Left ventricle myocardium superior (tissue), 1 donor: ENCODE data around the gene NTSR1. TPM values are rescaled to one million over a fixed set of nuclear protein-coding genes. Genes with fewer than 3 reads are reported as not detected.

Source experiments
- ATAC-seq: fragments of 200-7000 bp; cut with Tn5 transposase; one replicate; pipeline ENCODE4 v1.9.1; 2020; ENCODE audit warnings: mild to moderate bottlenecking, moderate library complexity
- DNase-seq: peaks from one replicate; pipeline ENCODE4 v3.0.0-alpha.2; 2020
- intact Hi-C: fragments of 100-400 bp; cut with micrococcal nuclease; formaldehyde crosslinking; loops from one replicate; pipeline ENCODE4 v1.11.0; 2022
- total RNA-seq: library from RNA; stranded (reverse); fragmentation: NEBNext Ultra II Directional; extraction: Animal tissue kit (Norgen Biotek cat#: 25700); gene quantifications from one replicate; pipeline ENCODE4 v1.2.1, GENCODE V29; 2021
- donor health status: DM: no; HTN: yes; CAD: no; lungs with severe emphysema.

The NTSR1 gene
- total RNA-seq, 1 donor from 2014 or later = not detected

- ATAC-seq (no peak), DNase-seq (no peak)
- intact Hi-C loops = no loop called here
Observed at GRCh38 chr20:62717933-62718332, 9.3 kb downstream of the NTSR1 start.

- ATAC-seq (no peak), DNase-seq (no peak)
- intact Hi-C loops = no loop called here
Observed at GRCh38 chr20:62718546-62718945, 9.9 kb downstream of the NTSR1 start.

- intact Hi-C loops = no loop called here
- DNase-seq (no peak), ATAC-seq (no peak)
Observed at GRCh38 chr20:62719250-62719935, 10.8 kb downstream of the NTSR1 start.

- intact Hi-C loops = no loop called here
- ATAC-seq = no peak
- no peak for DNase-seq
Observed at GRCh38 chr20:62721511-62722370, 13.1 kb downstream of the NTSR1 start.

GRCh38 chr20:62722627-62723026 lies 14.0 kb downstream of the NTSR1 start:
- intact Hi-C loops = no loop called here
- no peak for ATAC-seq
- no peak for DNase-seq

- no peak for ATAC-seq
- DNase-seq = peak; percentile 33
- intact Hi-C loops = no loop called here
Observed at GRCh38 chr20:62723351-62723750, 14.7 kb downstream of the NTSR1 start.

GRCh38 chr20:62723768-62724450 lies 15.3 kb downstream of the NTSR1 start:
- peak; percentile 10 for DNase-seq
- intact Hi-C loops = no loop called here

GRCh38 chr20:62724692-62725595 lies 16.3 kb downstream of the NTSR1 start:
- DNase-seq = peak; percentile 14
- intact Hi-C loops = no loop called here

More at GRCh38 chr20:62723768-62724450, 15.3 kb downstream of the NTSR1 start:
- no peak for ATAC-seq

GRCh38 chr20:62725596-62726268 lies 17.1 kb downstream of the NTSR1 start:
- ATAC-seq = no peak
- intact Hi-C loops = no loop called here
- peak; percentile 7 for DNase-seq

More at GRCh38 chr20:62724692-62725595, 16.3 kb downstream of the NTSR1 start:
- no peak for ATAC-seq

GRCh38 chr20:62726276-62726675 lies 17.6 kb downstream of the NTSR1 start:
- DNase-seq (peak; percentile 6), ATAC-seq (no peak)
- intact Hi-C loops = no loop called here

GRCh38 chr20:62726716-62727583 lies 18.3 kb downstream of the NTSR1 start:
- intact Hi-C loops = no loop called here
- peak; percentile 22 for DNase-seq
- ATAC-seq = no peak

GRCh38 chr20:62727584-62728027 lies 19.0 kb downstream of the NTSR1 start:
- ATAC-seq (no peak), DNase-seq (peak; percentile 22)
- intact Hi-C loops = no loop called here

- intact Hi-C loops = no loop called here
- peak; percentile 28 for DNase-seq
- ATAC-seq = no peak
Observed at GRCh38 chr20:62728028-62728780, 19.6 kb downstream of the NTSR1 start.

- DNase-seq = peak; percentile 9
- no peak for ATAC-seq
- intact Hi-C loops = no loop called here
Observed at GRCh38 chr20:62728781-62729300, 20.2 kb downstream of the NTSR1 start.

GRCh38 chr20:62730481-62730880 lies 21.8 kb downstream of the NTSR1 start:
- no peak for ATAC-seq
- no peak for DNase-seq
- intact Hi-C loops = no loop called here

GRCh38 chr20:62732031-62732760 lies 23.6 kb downstream of the NTSR1 start:
- intact Hi-C loops = no loop called here
- ATAC-seq = no peak
- DNase-seq = no peak
